ENCODE results near the gene CLIP2. TPM values are rescaled to one million over a fixed set of nuclear protein-coding genes. Genes with fewer than 3 reads are reported as not detected.

CLIP2 gene
- total RNA-seq, 2 experiments from 2014 or later: 2.4 to 2.7 TPM

DNA sequence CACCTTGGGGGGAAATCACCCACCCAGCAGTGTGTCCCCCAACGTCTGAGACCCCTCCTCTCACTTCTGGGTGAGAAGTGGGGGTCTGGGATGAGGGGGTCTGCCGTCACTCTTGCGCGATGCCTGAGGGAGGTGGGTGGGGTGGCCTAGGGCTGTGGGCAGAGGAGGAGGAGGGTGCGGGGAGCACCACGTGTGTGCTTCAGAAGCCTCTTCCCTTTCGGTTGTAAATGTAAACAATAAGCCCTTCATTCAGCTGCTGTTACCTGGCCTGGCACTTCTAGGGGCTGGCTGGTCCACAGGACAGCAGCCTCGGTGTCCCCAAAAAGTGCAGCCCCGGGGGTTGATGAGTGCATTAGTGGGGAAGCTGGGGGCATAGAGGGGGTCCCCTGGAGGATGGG lies 1.3 kb downstream of the CLIP2 start:
- CTCF ChIA-PET: interaction anchor here (0.6 to 3.9 kb wide), 2 partner anchors 15 to 110 kb away, joined by 3 to 21 read pairs; no protein-coding TSS in a partner anchor
- Mint-ChIP-seq H3K9me3 (no peaks in the 10 kb centered on the region), H3K27me3 (peaks cover 14% of the 10 kb centered on the region), H3K27ac (no peak overlapping the region), H3K4me3 (no peak overlapping the region), H3K36me3 (no peaks in the 10 kb centered on the region), H3K4me1 (ENCODE audit: low read depth) (peaks cover 16% of the 10 kb centered on the region)
- POLR2A ChIA-PET: no interaction called here
- DNase-seq: no peak
- intact Hi-C loops (cut with micrococcal nuclease): no loop called here

DNA sequence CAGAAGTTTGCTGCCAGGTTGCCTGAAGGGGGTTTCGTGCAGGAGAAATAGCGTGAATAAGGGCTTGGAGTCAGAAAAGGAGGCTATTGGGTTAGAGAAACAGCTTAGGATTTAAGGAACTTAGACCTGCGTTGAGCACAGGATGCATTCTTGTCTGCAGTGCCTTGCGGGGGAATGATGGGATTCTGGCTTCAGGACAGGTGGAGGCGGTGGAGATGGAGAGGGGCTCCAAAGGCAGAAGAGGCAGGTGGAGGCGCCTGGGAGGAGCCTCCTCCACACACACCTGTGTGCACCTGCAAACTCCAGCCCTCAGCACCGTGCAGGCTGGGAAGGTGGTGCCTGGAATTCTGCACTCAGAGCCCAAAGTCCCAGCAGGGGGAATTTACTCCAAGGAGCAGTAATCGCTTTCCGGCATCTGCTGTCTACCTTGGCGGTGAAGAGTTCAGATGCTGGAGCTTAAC lies 1.8 kb downstream of the CLIP2 start:
- no peak overlapping the region for H3K27ac Mint-ChIP-seq
- intact Hi-C loops (cut with micrococcal nuclease): no loop called here
- no peaks in the 10 kb centered on the region for H3K9me3 Mint-ChIP-seq
- no peak overlapping the region for H3K4me3 Mint-ChIP-seq
- DNase-seq: no peak
- peaks cover 16% of the 10 kb centered on the region for H3K4me1 Mint-ChIP-seq (ENCODE audit: low read depth)
- POLR2A ChIA-PET: no interaction called here
- H3K27me3 Mint-ChIP-seq: peaks cover 14% of the 10 kb centered on the region
- no peaks in the 10 kb centered on the region for H3K36me3 Mint-ChIP-seq
- CTCF ChIA-PET: interaction anchor here (0.6 to 3.9 kb wide), 2 partner anchors 15 to 110 kb away, joined by 3 to 21 read pairs; no protein-coding TSS in a partner anchor

- POLR2A ChIA-PET: no interaction called here
- CTCF ChIA-PET: interaction anchor here (1.0 to 3.9 kb wide), 2 partner anchors 109 kb away, joined by 3 to 21 read pairs; no protein-coding TSS in a partner anchor
- intact Hi-C loops (cut with micrococcal nuclease): no loop called here
- no peak overlapping the region for H3K27ac Mint-ChIP-seq
- peaks cover 14% of the 10 kb centered on the region for H3K27me3 Mint-ChIP-seq
- H3K4me1 Mint-ChIP-seq (ENCODE audit: low read depth): peaks cover 16% of the 10 kb centered on the region
- H3K36me3 Mint-ChIP-seq: no peaks in the 10 kb centered on the region
- H3K4me3 Mint-ChIP-seq: no peak overlapping the region
- H3K9me3 Mint-ChIP-seq: no peaks in the 10 kb centered on the region
- DNase-seq: no peak
Observed at GRCh38 chr7:74291535-74291934, 2.3 kb downstream of the CLIP2 start.

GRCh38 chr7:74292757-74293576 lies 3.8 kb downstream of the CLIP2 start:
- CTCF ChIA-PET: interaction anchor here (1.0 kb wide), 1 partner anchor 108 kb away, joined by 3 read pairs; no protein-coding TSS in a partner anchor
- no peak for DNase-seq
- Mint-ChIP-seq H3K27ac (no peak overlapping the region), H3K4me3 (no peak overlapping the region), H3K36me3 (no peaks in the 10 kb centered on the region), H3K27me3 (peaks cover 10% of the 10 kb centered on the region), H3K4me1 (ENCODE audit: low read depth) (peaks cover 15% of the 10 kb centered on the region), H3K9me3 (no peaks in the 10 kb centered on the region)
- POLR2A ChIA-PET: no interaction called here
- intact Hi-C loops (cut with micrococcal nuclease): no loop called here

GRCh38 chr7:74293577-74293908 lies 4.3 kb downstream of the CLIP2 start:
- H3K27ac Mint-ChIP-seq: no peak overlapping the region
- peaks cover 9% of the 10 kb centered on the region for H3K4me1 Mint-ChIP-seq (ENCODE audit: low read depth)
- no peak for DNase-seq
- ChIA-PET POLR2A (no interaction called here), CTCF (no interaction called here)
- H3K4me3 Mint-ChIP-seq: no peak overlapping the region
- H3K9me3 Mint-ChIP-seq: no peaks in the 10 kb centered on the region
- peaks cover 5% of the 10 kb centered on the region for H3K27me3 Mint-ChIP-seq
- H3K36me3 Mint-ChIP-seq: no peaks in the 10 kb centered on the region
- intact Hi-C loops (cut with micrococcal nuclease): no loop called here

- Mint-ChIP-seq H3K27me3 (peaks cover 5% of the 10 kb centered on the region), H3K4me3 (no peak overlapping the region), H3K36me3 (no peaks in the 10 kb centered on the region), H3K27ac (no peak overlapping the region), H3K4me1 (ENCODE audit: low read depth) (peaks cover 4% of the 10 kb centered on the region), H3K9me3 (no peaks in the 10 kb centered on the region)
- DNase-seq: no peak
- intact Hi-C loops (cut with micrococcal nuclease): no loop called here
- ChIA-PET CTCF (no interaction called here), POLR2A (no interaction called here)
Observed at GRCh38 chr7:74294191-74294998, 5.2 kb downstream of the CLIP2 start.

GRCh38 chr7:74297516-74298233 lies 8.5 kb downstream of the CLIP2 start:
- Mint-ChIP-seq H3K36me3 (no peaks in the 10 kb centered on the region), H3K4me3 (no peak overlapping the region), H3K27ac (no peak overlapping the region), H3K4me1 (ENCODE audit: low read depth) (no peaks in the 10 kb centered on the region), H3K27me3 (no peaks in the 10 kb centered on the region), H3K9me3 (no peaks in the 10 kb centered on the region)
- CTCF ChIA-PET: interaction anchor here (2.5 kb wide), 1 partner anchor 103 kb away, joined by 8 read pairs; no protein-coding TSS in a partner anchor
- intact Hi-C loops (cut with micrococcal nuclease): no loop called here
- POLR2A ChIA-PET: no interaction called here
- no peak for DNase-seq

GRCh38 chr7:74299401-74299800 lies 10.2 kb downstream of the CLIP2 start:
- CTCF ChIA-PET: no interaction called here
- H3K27ac Mint-ChIP-seq: no peak overlapping the region
- no peaks in the 10 kb centered on the region for H3K36me3 Mint-ChIP-seq
- H3K4me1 Mint-ChIP-seq (ENCODE audit: low read depth): no peaks in the 10 kb centered on the region
- no peaks in the 10 kb centered on the region for H3K9me3 Mint-ChIP-seq
- DNase-seq: no peak
- no peaks in the 10 kb centered on the region for H3K27me3 Mint-ChIP-seq
- H3K4me3 Mint-ChIP-seq: no peak overlapping the region
- POLR2A ChIA-PET: no interaction called here
- intact Hi-C loops (cut with micrococcal nuclease): no loop called here

- Mint-ChIP-seq H3K27ac (no peak overlapping the region), H3K9me3 (no peaks in the 10 kb centered on the region), H3K4me3 (no peak overlapping the region), H3K27me3 (peaks cover 3% of the 10 kb centered on the region), H3K36me3 (no peaks in the 10 kb centered on the region), H3K4me1 (ENCODE audit: low read depth) (no peaks in the 10 kb centered on the region)
- ChIA-PET CTCF (no interaction called here), POLR2A (no interaction called here)
- no peak for DNase-seq
- intact Hi-C loops (cut with micrococcal nuclease): no loop called here
Observed at GRCh38 chr7:74300926-74301325, 11.7 kb downstream of the CLIP2 start.

GRCh38 chr7:74302745-74303221 lies 13.6 kb downstream of the CLIP2 start:
- Mint-ChIP-seq H3K4me1 (ENCODE audit: low read depth) (peaks cover 10% of the 10 kb centered on the region), H3K27ac (no peak overlapping the region), H3K36me3 (no peaks in the 10 kb centered on the region), H3K27me3 (peaks cover 12% of the 10 kb centered on the region), H3K9me3 (no peaks in the 10 kb centered on the region), H3K4me3 (no peak overlapping the region)
- DNase-seq: no peak
- ChIA-PET CTCF (interaction anchor here (0.5 kb wide), 1 partner anchor 372 kb away, joined by 4 read pairs; no protein-coding TSS in a partner anchor), POLR2A (no interaction called here)
- intact Hi-C loops (cut with micrococcal nuclease): no loop called here

DNA sequence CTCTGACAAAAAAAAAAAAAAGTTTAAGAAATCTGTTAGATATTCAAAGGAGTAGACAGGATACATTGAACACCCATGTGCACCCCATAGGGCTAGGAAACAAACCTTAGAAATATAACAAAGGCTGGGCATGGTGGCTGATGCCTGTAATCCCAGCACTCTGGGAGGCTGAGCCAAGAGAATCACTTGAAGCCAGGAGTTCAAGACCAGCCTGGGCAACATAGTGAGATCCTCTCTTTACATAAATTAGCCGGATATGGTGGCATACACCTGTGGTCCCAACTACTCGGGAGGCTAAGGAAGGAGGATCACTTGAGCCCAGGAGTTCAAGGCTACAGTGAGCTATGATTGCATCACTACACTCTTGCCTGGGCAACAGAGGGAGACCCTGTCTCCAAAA lies 15.3 kb downstream of the CLIP2 start:
- peaks cover 10% of the 10 kb centered on the region for H3K4me1 Mint-ChIP-seq (ENCODE audit: low read depth)
- CTCF ChIA-PET: no interaction called here
- POLR2A ChIA-PET: no interaction called here
- H3K27me3 Mint-ChIP-seq: peaks cover 14% of the 10 kb centered on the region
- H3K36me3 Mint-ChIP-seq: no peaks in the 10 kb centered on the region
- no peak overlapping the region for H3K27ac Mint-ChIP-seq
- intact Hi-C loops (cut with micrococcal nuclease): no loop called here
- no peak for DNase-seq
- no peak overlapping the region for H3K4me3 Mint-ChIP-seq
- H3K9me3 Mint-ChIP-seq: no peaks in the 10 kb centered on the region

All from activated CD4-positive, alpha-beta memory T cell treated with anti-CD3 and anti-CD28 coated beads for 36 hours (primary cell).